WI38 (cell line): ENCODE data around the gene PPIC.

Source experiments
- H3K4me3 ChIP-seq: 2 replicates; pipeline ENCODE4 v1.5.1; 2011; ENCODE audit warnings: low read depth, mild to moderate bottlenecking, control low read depth, low read length
- CTCF ChIP-seq: IDR thresholded peaks from 2 replicates; pipeline ENCODE4 v1.5.1; 2012; ENCODE audit warnings: low read depth, mild to moderate bottlenecking, control low read depth, low read length

PPIC gene

GRCh38 chr5:123036391-123037103, at the start of gene PPIC:
PPIC (minus strand) TSS chr5:123036725; CDS start chr5:123036625, 100 bp downstream.
- peak within 1 kb of the TSS; percentile 83 for H3K4me3 ChIP-seq
- TF ChIP-seq CTCF, result no peak

GRCh38 chr5:123085638-123086286, 49.2 kb upstream of the PPIC start:
- no peak for TF ChIP-seq CTCF
- H3K4me3 ChIP-seq, result no peak overlapping the region

GRCh38 chr5:123084730-123085605, 48.4 kb upstream of the PPIC start:
- no peak for TF ChIP-seq CTCF

GRCh38 chr5:123083298-123083697, 46.8 kb upstream of the PPIC start:
- H3K4me3 ChIP-seq, result no peak overlapping the region
- no peak for TF ChIP-seq CTCF

More at GRCh38 chr5:123084730-123085605, 48.4 kb upstream of the PPIC start:
- H3K4me3 ChIP-seq, result no peak overlapping the region

GRCh38 chr5:123080215-123080614, 43.7 kb upstream of the PPIC start:
- TF ChIP-seq CTCF, result no peak
- H3K4me3 ChIP-seq, result no peak overlapping the region

- TF ChIP-seq CTCF, result no peak
- H3K4me3 ChIP-seq, result no peak overlapping the region
Observed at GRCh38 chr5:123075521-123076163, 39.1 kb upstream of the PPIC start.
